Aorta (tissue), 5 donors: ENCODE measurements around the gene WDR88. TPM values are rescaled to one million over a fixed set of nuclear protein-coding genes. Genes with fewer than 3 reads are reported as not detected.

ENCODE experiments used
- ATAC-seq: fragments of 200-7000 bp; cut with Tn5 transposase; one replicate; pipeline ENCODE4 v1.9.1; 2022; ENCODE audit warnings: moderate library complexity; ENCODE audit not compliant: low FRiP score
- DNase-seq, 2 donors: peaks; one replicate each; pipeline ENCODE4 v3.0.0-alpha.2; 2020
- H3K27ac ChIP-seq, 2 donors: one replicate each; pipeline ENCODE4 v1.5.1; 2013; ENCODE audit warnings: low read length in 2 of 2, mild to moderate bottlenecking in 2 of 2, moderate library complexity in 2 of 2, control low read depth in 1 of 2, inconsistent platforms in 1 of 2, low read depth in 1 of 2
- H3K27me3 ChIP-seq, 2 donors: one replicate each; pipeline ENCODE4 v1.6.1; 2013; ENCODE audit warnings: control low read depth in 1 of 2, low read length in 1 of 2, mild to moderate bottlenecking in 1 of 2, moderate library complexity in 1 of 2; ENCODE audit not compliant: insufficient read depth in 2 of 2, control insufficient read depth in 1 of 2
- H3K36me3 ChIP-seq, 2 donors: one replicate each; pipeline ENCODE4 v1.6.1; 2013; ENCODE audit warnings: control low read depth in 1 of 2, low read length in 1 of 2, mild to moderate bottlenecking in 1 of 2; ENCODE audit not compliant: insufficient read depth in 2 of 2, control insufficient read depth in 1 of 2
- H3K4me1 ChIP-seq, 2 donors: one replicate each; pipeline ENCODE4 v1.6.1; 2013; ENCODE audit warnings: low read length in 2 of 2, control low read depth in 1 of 2, mild to moderate bottlenecking in 1 of 2, moderate library complexity in 1 of 2; ENCODE audit not compliant: insufficient read depth in 2 of 2, control insufficient read depth in 1 of 2
- H3K4me3 ChIP-seq, 2 donors: one replicate each; pipeline ENCODE4 v1.5.1; 2013; ENCODE audit warnings: low read length in 2 of 2, control low read depth in 1 of 2, mild to moderate bottlenecking in 1 of 2
- H3K9me3 ChIP-seq: one replicate; pipeline ENCODE4 v1.6.1; 2013; ENCODE audit warnings: mild to moderate bottlenecking, low read length; ENCODE audit not compliant: control insufficient read depth
- WGBS, 2 donors: extraction: QIAGEN DNeasy Blood & Tissue Kit; methylation state at CpG; one replicate each; pipeline ENCODE4 v1.1.7; 2013; 5-methylcytosine and 5-hydroxymethylcytosine counted together
- intact Hi-C, 2 donors: fragments of 100-400 bp; cut with DNase I; formaldehyde crosslinking; loops; one replicate each; pipeline versions ENCODE4 v1.14.2 to v1.15.0; 2022
- polyA plus RNA-seq, 2 donors: library from polyadenylated mRNA; stranded (reverse); fragments of 200-250 nt; gene quantifications; one replicate each; pipeline ENCODE4 v1.2.3, GENCODE V29; 2013
- total RNA-seq, 2 donors: library from RNA; stranded (reverse); fragmentation: NEBNext Ultra II Directional; extraction: Animal tissue kit (Norgen Biotek cat#: 25700); gene quantifications; one replicate each; pipeline ENCODE4 v1.2.1, GENCODE V29; 2021
- donor health status: healthy with polysubstance abuse.
- donor health status: Bipolar disorder and iron deficiency.
- donor health status: DM: no; HTN: no; CAD: no.
- donor health status: DM: no; HTN: no; CAD: no.
- donor health status: DM: yes; HTN: yes; CAD: no.

WDR88 gene
- total and polyA plus RNA-seq, 4 donors: not detected

DNA sequence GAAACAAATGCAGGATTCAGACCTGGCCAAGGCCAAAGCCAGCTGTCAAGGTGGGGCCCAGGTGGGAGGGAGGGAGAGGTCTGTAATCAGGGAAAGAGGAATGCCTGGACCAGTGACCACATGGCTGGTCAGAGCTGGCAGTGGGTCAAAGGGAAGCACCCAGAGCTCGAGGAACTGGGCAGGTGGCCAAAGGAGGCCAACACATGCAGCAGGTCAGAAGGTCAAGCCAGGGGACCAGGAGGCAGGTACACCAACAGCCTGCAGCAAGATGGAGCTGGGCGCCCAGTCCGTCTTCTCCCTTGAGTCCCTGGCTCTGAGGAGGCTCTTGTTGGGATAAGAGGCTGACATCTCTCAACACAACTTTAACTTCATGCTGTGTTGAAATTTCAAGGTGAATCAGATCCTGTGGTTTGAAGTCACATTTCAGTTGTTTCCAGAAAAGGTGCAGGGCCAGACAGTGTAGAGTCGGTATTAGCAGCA is 33.8 kb upstream of the WDR88 start:
- Histone ChIP-seq H3K9me3 (no peaks in the 10 kb centered on the region), H3K27ac (no peak overlapping the region), H3K27me3 (no peaks in the 10 kb centered on the region), H3K4me1 (no peaks in the 10 kb centered on the region), H3K4me3 (no peak overlapping the region), H3K36me3 (peaks cover 9 to 16% of the 10 kb centered on the region in 2 donors)
- 70 to 73% methylated on average over 4 of the region's 4 CpGs for WGBS, 2 donors
- ATAC-seq (no peak), DNase-seq (peak in 1 of 2 donors; percentile 39)
- intact Hi-C loops: no loop called here

DNA sequence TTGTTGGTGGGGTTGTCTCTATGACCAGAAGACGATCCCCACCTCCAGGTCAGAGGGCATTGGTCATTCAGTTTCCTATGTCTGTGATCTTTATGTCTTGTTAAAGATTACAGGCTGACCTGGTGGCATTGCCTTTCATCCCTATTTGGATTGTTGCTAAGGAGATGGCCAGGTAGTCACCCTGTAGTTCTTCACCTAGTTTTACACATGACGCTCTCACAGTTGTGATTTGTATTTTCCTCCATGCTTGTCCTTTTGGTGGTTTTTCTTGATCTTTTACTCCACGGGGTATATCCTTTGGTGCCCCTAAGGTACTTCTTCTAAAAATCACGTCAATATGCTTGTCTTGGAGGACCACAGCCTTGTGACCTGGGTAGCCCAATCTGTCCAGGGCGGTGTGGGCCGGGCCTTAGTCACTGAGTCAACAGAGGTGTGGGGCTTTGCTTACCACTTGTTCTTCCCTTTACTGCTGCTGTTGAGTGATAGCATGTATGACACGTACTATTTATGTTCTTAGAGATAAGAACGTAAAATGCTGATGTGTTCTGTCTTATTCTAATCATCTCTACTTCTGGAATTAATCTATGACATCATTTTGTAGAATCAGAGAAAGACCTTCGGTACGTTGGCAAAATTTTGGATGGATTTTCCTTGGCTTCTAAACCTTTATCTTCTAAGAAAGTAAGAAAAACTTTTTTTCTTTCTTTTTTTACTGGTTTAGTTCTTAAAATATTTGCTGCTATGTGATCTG is 30.8 kb upstream of the WDR88 start:
- H3K9me3 ChIP-seq: no peaks in the 10 kb centered on the region
- H3K27me3 ChIP-seq: no peaks in the 10 kb centered on the region
- H3K27ac ChIP-seq: no peak overlapping the region
- no peak for ATAC-seq
- no peak overlapping the region for H3K4me3 ChIP-seq
- peaks cover under 1 to 7% of the 10 kb centered on the region in 2 donors for H3K36me3 ChIP-seq
- no peak for DNase-seq
- WGBS, 2 donors: 88 to 91% methylated on average over 10 of the region's 10 CpGs
- intact Hi-C loops: no loop called here
- no peaks in the 10 kb centered on the region for H3K4me1 ChIP-seq

GRCh38 chr19:33102893-33103292 is 29.0 kb upstream of the WDR88 start:
- ATAC-seq: no peak
- intact Hi-C loops: no loop called here
- 87 to 88% methylated on average over 6 of the region's 6 CpGs for WGBS, 2 donors
- no peak for DNase-seq
- Histone ChIP-seq H3K4me3 (no peak overlapping the region), H3K4me1 (no peaks in the 10 kb centered on the region), H3K27ac (no peak overlapping the region), H3K27me3 (no peaks in the 10 kb centered on the region), H3K9me3 (no peaks in the 10 kb centered on the region), H3K36me3 (peaks cover 6 to 8% of the 10 kb centered on the region in 2 donors)

DNA sequence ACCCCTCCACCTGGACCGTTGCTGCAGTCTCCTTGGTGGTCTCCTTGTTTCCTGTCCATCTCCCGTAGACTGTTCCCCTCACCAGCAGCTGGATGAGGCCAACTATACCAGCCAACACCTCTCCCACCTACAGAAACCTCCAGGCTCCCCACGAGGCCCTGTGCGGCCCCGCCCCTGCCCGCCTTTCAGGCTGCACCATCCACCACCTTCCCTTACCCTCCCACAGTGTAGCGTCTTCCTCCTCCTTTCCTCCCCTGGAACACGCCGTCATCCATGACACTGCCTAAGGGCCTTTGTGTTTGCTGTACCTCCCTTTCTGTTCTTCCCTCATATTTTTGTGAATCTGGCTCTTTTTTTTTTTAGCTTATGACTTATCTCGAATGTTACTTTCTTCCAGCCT is 23.8 kb upstream of the WDR88 start:
- Histone ChIP-seq H3K4me1 (no peaks in the 10 kb centered on the region), H3K36me3 (peaks cover 6 to 11% of the 10 kb centered on the region in 2 donors), H3K27ac (no peak overlapping the region), H3K27me3 (no peaks in the 10 kb centered on the region), H3K4me3 (no peak overlapping the region), H3K9me3 (no peaks in the 10 kb centered on the region)
- intact Hi-C loops: no loop called here
- WGBS, 2 donors: 92 to 94% methylated on average over 10 of the region's 10 CpGs
- ATAC-seq (no peak), DNase-seq (no peak)

DNA sequence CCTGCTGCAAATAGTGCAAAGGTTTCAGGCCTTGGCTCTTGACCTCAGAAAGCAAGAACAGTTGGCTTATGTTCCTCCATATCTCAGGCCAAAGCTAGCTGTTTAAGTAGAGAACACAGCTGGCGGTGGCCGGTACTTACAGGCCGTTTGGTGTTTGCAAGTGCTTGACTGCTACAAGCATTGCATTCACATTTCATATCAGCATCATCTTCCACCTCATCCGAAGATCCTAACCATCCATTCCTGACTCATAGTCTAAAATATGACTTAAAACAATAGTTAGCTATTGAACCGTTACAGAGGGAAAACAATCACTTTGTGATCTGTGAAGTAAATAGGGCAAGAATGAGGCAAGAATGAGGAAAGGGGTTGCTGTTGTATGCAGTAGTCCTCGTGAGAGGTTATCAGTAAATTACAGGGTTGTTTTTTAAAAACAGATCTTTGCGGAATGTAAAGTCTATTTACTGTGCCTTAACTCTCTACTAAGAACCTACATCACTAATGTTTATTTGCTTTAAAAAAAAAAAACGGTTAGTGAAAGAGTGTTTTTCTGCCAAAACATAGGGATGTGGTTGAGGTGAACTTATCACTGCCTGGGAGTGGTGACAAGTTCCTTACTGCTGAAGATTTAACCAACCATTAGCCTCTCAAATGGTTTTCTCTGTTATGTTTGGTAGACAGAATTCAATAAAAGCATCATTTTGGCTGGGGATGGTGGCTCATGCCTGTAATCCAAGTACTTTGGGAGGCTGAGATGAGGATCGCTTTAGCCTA is 21.6 kb upstream of the WDR88 start:
- WGBS, 2 donors: 83 to 85% methylated on average over 9 of the region's 9 CpGs
- DNase-seq: no peak
- Histone ChIP-seq H3K4me3 (no peak overlapping the region), H3K9me3 (no peaks in the 10 kb centered on the region), H3K27me3 (no peaks in the 10 kb centered on the region), H3K36me3 (peaks cover 6 to 15% of the 10 kb centered on the region in 2 donors), H3K4me1 (no peaks in the 10 kb centered on the region), H3K27ac (no peak overlapping the region)
- ATAC-seq: no peak
- intact Hi-C loops: no loop called here

DNA sequence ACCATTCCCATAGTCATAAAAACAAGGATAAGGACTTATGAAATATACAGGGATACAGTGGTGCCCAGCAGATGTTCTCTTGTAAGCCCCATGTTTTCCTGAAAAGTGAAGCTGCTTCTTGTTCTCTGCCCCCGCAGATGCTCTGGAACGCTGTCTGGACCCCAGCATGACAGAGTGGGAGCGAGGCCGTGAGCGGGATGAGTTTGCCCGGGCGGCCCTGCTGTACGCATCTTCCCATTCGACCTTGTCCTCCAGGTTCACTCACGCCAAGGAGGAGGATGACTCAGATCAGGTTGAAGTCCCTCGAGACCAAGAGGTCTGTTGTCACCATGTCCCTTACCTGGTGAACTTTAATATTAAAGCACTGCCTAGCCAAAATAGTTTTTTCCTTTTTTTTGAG is 20.3 kb upstream of the WDR88 start:
- Histone ChIP-seq H3K27me3 (no peaks in the 10 kb centered on the region), H3K36me3 (peaks cover 6 to 15% of the 10 kb centered on the region in 2 donors), H3K9me3 (no peaks in the 10 kb centered on the region), H3K4me1 (no peaks in the 10 kb centered on the region), H3K27ac (no peak overlapping the region), H3K4me3 (no peak overlapping the region)
- WGBS, 2 donors: 95 to 96% methylated on average over 11 of the region's 11 CpGs
- intact Hi-C loops: no loop called here
- no peak for ATAC-seq
- DNase-seq: no peak

DNA sequence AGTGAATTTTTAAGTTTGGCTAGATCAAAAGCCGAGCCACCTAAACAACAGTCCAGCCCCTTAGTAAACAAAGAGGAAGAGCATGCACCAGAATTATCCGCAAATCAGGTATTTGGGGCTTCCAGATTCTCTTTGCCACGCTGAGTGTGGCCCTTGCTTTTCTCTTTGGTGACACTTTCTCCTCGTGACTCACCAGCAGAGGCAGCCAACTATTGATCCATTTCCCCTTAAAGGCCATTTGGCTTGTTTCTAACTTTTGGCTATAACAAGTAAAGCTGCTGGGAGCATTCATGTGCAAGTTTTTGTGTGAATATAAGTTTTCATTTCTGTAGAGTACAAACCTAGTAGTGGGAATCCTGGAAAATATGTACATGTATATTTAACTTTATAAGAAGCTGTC is 17.6 kb upstream of the WDR88 start:
- intact Hi-C loops: no loop called here
- H3K27me3 ChIP-seq: no peaks in the 10 kb centered on the region
- DNase-seq (no peak), ATAC-seq (no peak)
- H3K4me1 ChIP-seq: no peaks in the 10 kb centered on the region
- H3K9me3 ChIP-seq: no peaks in the 10 kb centered on the region
- H3K4me3 ChIP-seq: no peak overlapping the region
- no peak overlapping the region for H3K27ac ChIP-seq
- 84 to 87% methylated on average over 4 of the region's 4 CpGs for WGBS, 2 donors
- peaks cover 3 to 12% of the 10 kb centered on the region in 2 donors for H3K36me3 ChIP-seq

DNA sequence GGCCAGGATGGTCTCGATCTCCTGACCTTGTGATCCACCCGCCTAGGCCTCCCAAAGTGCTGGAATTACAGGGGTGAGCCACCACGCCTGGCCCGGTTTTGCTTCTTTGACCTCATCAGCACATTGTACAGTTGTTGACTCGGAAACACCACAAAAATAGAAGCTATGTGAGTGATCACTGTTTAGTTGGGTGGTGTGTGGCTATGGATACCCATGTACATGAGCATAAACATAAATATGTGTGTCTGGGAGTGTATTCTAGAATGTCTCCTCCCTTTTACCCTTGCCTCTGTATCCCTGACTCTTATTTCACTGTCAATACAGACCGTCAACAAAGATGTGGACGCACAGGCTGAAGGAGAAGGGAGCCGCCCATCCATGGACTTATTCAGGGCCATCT is 14.4 kb upstream of the WDR88 start:
- Histone ChIP-seq H3K27ac (no peak overlapping the region), H3K4me1 (no peaks in the 10 kb centered on the region), H3K4me3 (no peak overlapping the region), H3K36me3 (peaks cover 3% of the 10 kb centered on the region in 2 donors), H3K9me3 (no peaks in the 10 kb centered on the region), H3K27me3 (no peaks in the 10 kb centered on the region)
- no peak for ATAC-seq
- WGBS, 2 donors: 93% methylated on average over 8 of the region's 8 CpGs
- intact Hi-C loops: no loop called here
- DNase-seq: no peak

- ATAC-seq (no peak), DNase-seq (no peak)
- no peak overlapping the region for H3K27ac ChIP-seq
- peaks cover 3% of the 10 kb centered on the region in 2 donors for H3K36me3 ChIP-seq
- WGBS, 2 donors: 92 to 94% methylated on average over 10 of the region's 10 CpGs
- H3K9me3 ChIP-seq: no peaks in the 10 kb centered on the region
- no peaks in the 10 kb centered on the region for H3K27me3 ChIP-seq
- intact Hi-C loops: no loop called here
- no peak overlapping the region for H3K4me3 ChIP-seq
- H3K4me1 ChIP-seq: no peaks in the 10 kb centered on the region
Measured at GRCh38 chr19:33118643-33119042, 13.3 kb upstream of the WDR88 start.
